GM12872 (cell line): ENCODE results near the gene TRAPPC8.

Experiments used
- CTCF ChIP-seq: IDR thresholded peaks from 3 replicates; pipeline ENCODE4 v1.5.1; 2011; ENCODE audit warnings: low read depth, mild to moderate bottlenecking, low read length, moderate library complexity; ENCODE audit not compliant: insufficient read depth

TRAPPC8 gene

GRCh38 chr18:31783059-31783458 lies 159.9 kb downstream of the TRAPPC8 start:
- no peak for TF ChIP-seq CTCF
